ENCODE measurements around the gene TSHZ3.

TSHZ3 gene

DNA sequence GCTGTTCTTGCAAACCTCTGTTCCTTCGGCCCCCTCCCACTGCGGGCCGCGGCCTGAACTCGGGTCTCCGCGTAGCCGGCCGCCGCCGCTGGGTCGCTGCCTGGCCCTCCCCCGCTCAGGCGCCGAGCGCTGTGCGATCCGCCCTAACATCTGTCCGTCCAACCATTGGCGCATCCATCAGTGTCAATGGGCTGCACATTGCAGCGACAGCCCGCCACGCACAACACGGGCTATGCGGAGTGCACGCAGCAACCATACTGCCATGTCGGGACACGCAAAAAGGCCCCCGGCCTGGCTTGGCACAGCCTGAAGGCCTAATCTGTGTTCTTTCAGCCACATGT is 2.6 kb upstream of the TSHZ3 start:
- TF ChIP-seq CTCF (IDR thresholded peaks at IDR 0.05; ENCODE audit: extremely low read depth, insufficient read depth, missing control alignments): no peak
- DNase-seq (ENCODE audit: low spot score): no peak
- in situ Hi-C loops (cut with MboI; ENCODE audit: low pct_unique_long_range_greater_than_20kb, low sequenced_read_pairs, unreplicated experiment): no loop called here

DNA sequence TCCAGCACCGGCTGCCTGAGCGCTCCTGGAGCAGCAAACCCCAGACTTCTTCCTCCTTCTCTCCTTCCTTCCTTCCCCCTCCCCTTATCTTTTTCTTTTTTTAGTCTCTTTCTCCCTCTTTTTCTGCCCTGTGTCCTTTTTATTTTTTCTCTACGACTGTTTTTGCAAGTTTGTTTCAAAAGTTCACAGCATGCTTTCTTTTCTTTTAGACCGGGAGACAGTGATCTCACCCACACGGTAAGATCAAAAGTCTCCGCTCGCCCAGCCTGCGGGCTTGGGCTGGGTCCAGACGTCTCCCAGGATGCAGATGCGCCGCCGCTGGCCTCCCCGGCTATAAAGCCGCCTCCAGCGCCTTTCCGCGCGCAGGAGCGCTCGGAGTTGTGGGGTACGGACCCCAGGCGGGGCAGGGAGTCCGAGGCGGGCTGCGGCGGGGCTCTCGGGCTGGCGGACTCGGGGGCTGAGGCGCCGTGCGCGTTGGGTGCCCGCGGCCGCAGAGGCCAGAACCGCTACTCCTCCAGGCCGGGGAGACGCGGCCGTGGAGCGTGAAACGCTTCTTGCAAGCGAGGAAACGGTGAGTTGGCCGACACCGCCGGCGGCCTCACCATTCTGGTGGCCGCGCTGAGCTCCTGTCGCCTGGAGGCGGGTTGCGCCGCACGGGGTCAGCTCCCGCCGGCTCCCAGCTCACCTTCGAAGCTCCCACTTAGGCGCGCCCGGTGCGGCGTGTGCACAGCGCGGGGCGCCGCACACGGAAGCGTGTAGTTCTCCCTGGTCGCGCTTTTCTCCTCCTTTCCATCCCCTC is 2.0 kb upstream of the TSHZ3 start:
- no peak for DNase-seq (ENCODE audit: low spot score)
- in situ Hi-C loops (cut with MboI; ENCODE audit: low pct_unique_long_range_greater_than_20kb, low sequenced_read_pairs, unreplicated experiment): no loop called here
- no peak for TF ChIP-seq CTCF (IDR thresholded peaks at IDR 0.05; ENCODE audit: extremely low read depth, insufficient read depth, missing control alignments)

- peak; percentile 36 for DNase-seq (ENCODE audit: low spot score)
- no peak for TF ChIP-seq CTCF (IDR thresholded peaks at IDR 0.05; ENCODE audit: extremely low read depth, insufficient read depth, missing control alignments)
- in situ Hi-C loops (cut with MboI; ENCODE audit: low pct_unique_long_range_greater_than_20kb, low sequenced_read_pairs, unreplicated experiment): no loop called here
Measured at GRCh38 chr19:31350693-31351055, 1.4 kb upstream of the TSHZ3 start.

DNA sequence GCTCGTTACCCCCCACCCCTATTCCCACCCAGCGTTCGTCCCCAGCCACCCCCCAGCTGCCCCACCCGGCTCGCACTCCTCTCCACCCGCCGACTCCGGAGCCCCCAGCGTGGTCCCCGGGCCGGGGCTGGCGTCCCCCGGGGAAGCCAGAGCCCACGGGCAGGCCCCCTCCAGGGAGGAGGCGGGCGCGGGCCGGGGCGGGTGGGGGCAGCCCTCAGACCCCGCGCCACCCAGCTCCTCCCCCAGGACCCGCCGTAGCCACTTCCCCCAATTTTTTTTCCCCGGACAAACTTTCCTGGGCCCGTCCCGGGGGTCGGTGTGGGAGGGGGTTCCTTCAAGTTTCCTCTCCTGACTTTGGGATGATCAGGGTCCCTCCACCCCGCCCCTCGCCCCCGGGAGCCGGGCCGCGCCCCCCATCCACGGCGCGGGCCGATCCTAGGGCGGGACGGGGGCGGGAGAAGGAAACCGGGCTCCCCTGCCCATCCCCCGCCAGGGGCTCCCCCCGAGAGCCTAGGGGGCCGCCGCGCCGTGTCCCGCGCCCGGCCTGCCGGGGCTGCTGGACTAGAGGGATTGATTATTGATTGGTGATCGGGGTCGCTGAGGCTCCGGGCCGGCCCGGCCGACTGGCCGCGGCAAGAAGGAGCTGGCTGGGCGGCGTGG is 927 bp upstream of the TSHZ3 start:
- in situ Hi-C loops (cut with MboI; ENCODE audit: low pct_unique_long_range_greater_than_20kb, low sequenced_read_pairs, unreplicated experiment): no loop called here
- DNase-seq (ENCODE audit: low spot score): no peak
- no peak for TF ChIP-seq CTCF (IDR thresholded peaks at IDR 0.05; ENCODE audit: extremely low read depth, insufficient read depth, missing control alignments)

- TF ChIP-seq CTCF (IDR thresholded peaks at IDR 0.05; ENCODE audit: extremely low read depth, insufficient read depth, missing control alignments): no peak
- in situ Hi-C loops (cut with MboI; ENCODE audit: low pct_unique_long_range_greater_than_20kb, low sequenced_read_pairs, unreplicated experiment): no loop called here
- DNase-seq (ENCODE audit: low spot score): no peak
Measured at GRCh38 chr19:31348481-31349159, 616 bp downstream of the TSHZ3 start.

DNA sequence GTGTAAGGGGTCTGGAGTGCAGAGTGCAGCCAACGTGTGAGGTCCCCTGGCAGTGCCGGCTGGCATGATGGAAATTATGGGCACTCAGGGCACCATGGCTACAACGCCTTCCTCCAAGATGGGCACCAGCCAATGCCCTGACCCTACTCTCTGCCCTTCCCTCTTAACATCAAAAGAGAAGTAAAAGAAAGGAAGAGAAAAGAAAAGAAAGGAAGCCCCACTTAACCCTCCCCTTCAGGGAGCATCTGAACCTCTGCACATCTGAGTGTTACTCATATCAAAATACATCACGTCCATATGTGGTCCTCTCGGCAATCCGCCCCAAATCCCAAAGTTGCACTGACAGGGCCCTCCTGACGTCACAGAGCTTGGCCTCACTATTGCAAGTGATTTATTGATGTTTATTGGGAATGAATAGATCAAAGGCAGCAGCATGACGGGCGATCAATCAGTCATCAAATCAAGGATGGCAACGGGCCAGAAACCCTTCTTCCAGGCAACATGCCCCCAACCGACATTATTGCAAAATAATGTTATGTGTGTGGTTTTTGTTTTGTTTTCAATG is 1.3 kb downstream of the TSHZ3 start:
- in situ Hi-C loops (cut with MboI; ENCODE audit: low pct_unique_long_range_greater_than_20kb, low sequenced_read_pairs, unreplicated experiment): no loop called here
- no peak for TF ChIP-seq CTCF (IDR thresholded peaks at IDR 0.05; ENCODE audit: extremely low read depth, insufficient read depth, missing control alignments)
- no peak for DNase-seq (ENCODE audit: low spot score)
